Tibial artery (tissue), 4 donors: ENCODE results near the gene ERBB3.

Source experiments
- DNase-seq, 2 donors: peaks; one replicate each; pipeline ENCODE4 v3.0.0-alpha.2; 2019
- H3K27ac ChIP-seq, 2 donors: fragments of 200-600 bp; sonication (generic) in 1 of 2; 1 replicate in 1 of 2; 2 replicates in 1 of 2; pipeline ENCODE4 v1.5.1; 2018 to 2019; ENCODE audit warnings: mild to moderate bottlenecking in 1 of 2
- H3K27me3 ChIP-seq, 2 donors: fragments of 200-600 bp; sonication (generic) in 1 of 2; one replicate each; pipeline versions ENCODE4 v1.5.1 to v1.6.0; 2016 to 2019
- H3K36me3 ChIP-seq, 3 donors: fragments of 200-600 bp; sonication (generic) in 2 of 3; one replicate each; pipeline ENCODE4 v1.5.1; 2016 to 2019; ENCODE audit warnings: mild to moderate bottlenecking in 2 of 3
- H3K4me1 ChIP-seq, 4 donors: fragments of 200-600 bp; sonication (generic) in 2 of 4; 1 replicate in 3 of 4; 2 replicates in 1 of 4; pipeline ENCODE4 v1.5.1; 2016 to 2019
- H3K4me3 ChIP-seq, 2 donors: fragments of 200-600 bp; sonication (generic) in 1 of 2; 1 replicate in 1 of 2; 2 replicates in 1 of 2; pipeline ENCODE4 v1.5.1; 2018 to 2019; ENCODE audit warnings: mild to moderate bottlenecking in 2 of 2
- H3K9me3 ChIP-seq, 3 donors: fragments of 200-600 bp; sonication (generic) in 1 of 3; one replicate each; pipeline ENCODE4 v1.5.1; 2016 to 2019
- intact Hi-C: fragments of 100-400 bp; cut with DNase I; formaldehyde crosslinking; loops from one replicate; pipeline ENCODE4 v1.15.0; 2023; ENCODE audit warnings: low total_unique reads
- TF ChIP-seq, protein P1 (sequence below), 2 experiments: fragments of 200-600 bp in 1 of 2; fragments of 450-650 bp in 1 of 2; IDR thresholded peaks; one replicate each; pipeline ENCODE4 v1.5.1; 2017 to 2019; ENCODE audit warnings: antibody characterized with exemption in 2 of 2, mild to moderate bottlenecking in 1 of 2, moderate library complexity in 1 of 2

Gene ERBB3

DNA sequence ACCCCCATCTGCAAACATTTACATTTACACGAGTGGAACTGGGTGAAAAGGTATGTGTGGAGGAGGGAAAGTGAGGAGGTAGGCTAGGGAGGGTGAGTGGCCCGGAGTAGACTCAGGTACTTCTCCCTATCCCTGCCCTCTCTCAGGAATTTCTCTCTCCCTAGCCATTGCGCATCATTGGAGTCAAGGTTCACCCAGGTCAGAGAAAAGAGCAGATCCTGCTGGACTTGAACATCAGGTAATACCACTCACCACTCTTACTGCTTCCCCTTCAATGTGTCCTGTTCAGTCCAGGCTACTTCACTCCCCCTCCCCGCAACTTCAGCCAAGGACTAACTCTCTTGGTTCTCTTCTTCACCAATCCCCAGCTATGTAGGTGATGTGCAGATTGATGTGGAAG is 50.9 kb downstream of the ERBB3 start:
- peaks cover 46 to 57% (median 53%) of the 10 kb centered on the region in 3 donors for H3K36me3 ChIP-seq
- H3K4me1 ChIP-seq = peaks cover 9 to 32% (median 24%) of the 10 kb centered on the region in 4 donors
- intact Hi-C loops = loop anchor here (5.0 kb wide), 1 partner anchor 131 kb away; no protein-coding TSS in a partner anchor
- TF ChIP-seq, protein P1, sequence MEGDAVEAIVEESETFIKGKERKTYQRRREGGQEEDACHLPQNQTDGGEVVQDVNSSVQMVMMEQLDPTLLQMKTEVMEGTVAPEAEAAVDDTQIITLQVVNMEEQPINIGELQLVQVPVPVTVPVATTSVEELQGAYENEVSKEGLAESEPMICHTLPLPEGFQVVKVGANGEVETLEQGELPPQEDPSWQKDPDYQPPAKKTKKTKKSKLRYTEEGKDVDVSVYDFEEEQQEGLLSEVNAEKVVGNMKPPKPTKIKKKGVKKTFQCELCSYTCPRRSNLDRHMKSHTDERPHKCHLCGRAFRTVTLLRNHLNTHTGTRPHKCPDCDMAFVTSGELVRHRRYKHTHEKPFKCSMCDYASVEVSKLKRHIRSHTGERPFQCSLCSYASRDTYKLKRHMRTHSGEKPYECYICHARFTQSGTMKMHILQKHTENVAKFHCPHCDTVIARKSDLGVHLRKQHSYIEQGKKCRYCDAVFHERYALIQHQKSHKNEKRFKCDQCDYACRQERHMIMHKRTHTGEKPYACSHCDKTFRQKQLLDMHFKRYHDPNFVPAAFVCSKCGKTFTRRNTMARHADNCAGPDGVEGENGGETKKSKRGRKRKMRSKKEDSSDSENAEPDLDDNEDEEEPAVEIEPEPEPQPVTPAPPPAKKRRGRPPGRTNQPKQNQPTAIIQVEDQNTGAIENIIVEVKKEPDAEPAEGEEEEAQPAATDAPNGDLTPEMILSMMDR (IDR thresholded peaks at IDR 0.05) = no peak
- H3K4me3 ChIP-seq = no peak overlapping the region
- H3K27ac ChIP-seq = peak overlapping the region; percentile 95 to 99
- no peak for DNase-seq
- H3K9me3 ChIP-seq = no peaks in the 10 kb centered on the region
- H3K27me3 ChIP-seq = no peaks in the 10 kb centered on the region

DNA sequence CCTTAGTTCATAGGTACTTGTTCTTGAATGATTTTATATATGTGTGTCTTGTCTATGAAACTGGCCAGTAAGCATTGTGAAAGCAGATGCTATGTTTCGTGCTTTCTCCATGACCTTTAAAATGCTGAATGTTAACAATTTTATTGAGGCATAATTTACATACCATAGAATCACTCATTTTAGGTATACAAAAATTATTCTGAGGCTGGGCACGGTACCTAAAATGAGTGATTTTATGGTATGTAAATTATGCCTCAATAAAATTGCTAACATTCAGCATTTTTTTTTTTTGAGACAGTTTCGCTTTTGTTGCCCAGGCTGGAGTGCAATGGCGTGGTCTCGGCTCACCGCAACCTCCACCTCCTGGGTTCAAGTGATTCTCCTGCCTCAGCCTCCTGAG is 54.9 kb downstream of the ERBB3 start:
- Histone ChIP-seq H3K4me3 (no peak overlapping the region), H3K9me3 (no peaks in the 10 kb centered on the region), H3K36me3 (peaks cover 84 to 98% (median 91%) of the 10 kb centered on the region in 3 donors), H3K4me1 (peaks cover under 1 to 9% (median 5%) of the 10 kb centered on the region in 4 donors), H3K27ac (no peak overlapping the region), H3K27me3 (no peaks in the 10 kb centered on the region)
- no peak for DNase-seq
- intact Hi-C loops = loop anchor here (5.0 kb wide), 1 partner anchor 127 kb away; no protein-coding TSS in a partner anchor
- TF ChIP-seq, protein P1 (IDR thresholded peaks at IDR 0.05) = no peak

DNA sequence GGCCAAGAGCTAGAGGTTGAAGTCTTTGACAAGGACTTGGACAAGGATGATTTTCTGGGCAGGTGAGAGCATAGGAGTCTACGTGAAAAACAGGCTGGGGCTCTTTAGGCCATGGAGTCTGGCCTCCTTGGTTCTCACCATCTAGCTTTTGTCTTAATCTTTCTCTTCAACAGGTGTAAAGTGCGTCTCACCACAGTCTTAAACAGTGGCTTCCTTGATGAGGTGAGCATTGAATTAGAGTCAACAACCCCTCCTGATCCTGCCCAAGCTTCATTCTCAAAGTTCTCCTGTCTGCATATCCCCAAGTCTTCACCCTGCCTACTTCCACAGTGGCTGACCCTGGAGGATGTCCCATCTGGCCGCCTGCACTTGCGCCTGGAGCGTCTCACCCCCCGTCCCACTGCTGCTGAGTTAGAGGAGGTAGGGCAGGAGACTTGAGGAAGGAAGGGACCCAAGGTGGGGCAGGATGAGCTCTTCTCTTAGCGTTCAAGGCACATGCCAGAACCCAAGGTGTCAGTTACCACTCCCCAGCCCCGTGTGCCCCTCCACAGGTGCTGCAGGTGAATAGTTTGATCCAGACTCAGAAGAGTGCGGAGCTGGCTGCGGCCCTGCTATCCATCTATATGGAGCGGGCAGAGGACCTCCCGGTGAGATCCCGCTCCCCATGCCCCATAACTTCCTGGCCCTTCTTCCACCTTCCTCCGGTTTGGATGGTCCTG is 58.0 kb downstream of the ERBB3 start:
- intact Hi-C loops = no loop called here
- H3K27me3 ChIP-seq = no peaks in the 10 kb centered on the region
- H3K36me3 ChIP-seq = peaks cover 89 to 100% (median 95%) of the 10 kb centered on the region in 3 donors
- H3K4me1 ChIP-seq = no peaks in the 10 kb centered on the region
- H3K27ac ChIP-seq = no peak overlapping the region
- no peaks in the 10 kb centered on the region for H3K9me3 ChIP-seq
- H3K4me3 ChIP-seq = no peak overlapping the region
- DNase-seq = no peak
- TF ChIP-seq, protein P1 (IDR thresholded peaks at IDR 0.05) = no peak

DNA sequence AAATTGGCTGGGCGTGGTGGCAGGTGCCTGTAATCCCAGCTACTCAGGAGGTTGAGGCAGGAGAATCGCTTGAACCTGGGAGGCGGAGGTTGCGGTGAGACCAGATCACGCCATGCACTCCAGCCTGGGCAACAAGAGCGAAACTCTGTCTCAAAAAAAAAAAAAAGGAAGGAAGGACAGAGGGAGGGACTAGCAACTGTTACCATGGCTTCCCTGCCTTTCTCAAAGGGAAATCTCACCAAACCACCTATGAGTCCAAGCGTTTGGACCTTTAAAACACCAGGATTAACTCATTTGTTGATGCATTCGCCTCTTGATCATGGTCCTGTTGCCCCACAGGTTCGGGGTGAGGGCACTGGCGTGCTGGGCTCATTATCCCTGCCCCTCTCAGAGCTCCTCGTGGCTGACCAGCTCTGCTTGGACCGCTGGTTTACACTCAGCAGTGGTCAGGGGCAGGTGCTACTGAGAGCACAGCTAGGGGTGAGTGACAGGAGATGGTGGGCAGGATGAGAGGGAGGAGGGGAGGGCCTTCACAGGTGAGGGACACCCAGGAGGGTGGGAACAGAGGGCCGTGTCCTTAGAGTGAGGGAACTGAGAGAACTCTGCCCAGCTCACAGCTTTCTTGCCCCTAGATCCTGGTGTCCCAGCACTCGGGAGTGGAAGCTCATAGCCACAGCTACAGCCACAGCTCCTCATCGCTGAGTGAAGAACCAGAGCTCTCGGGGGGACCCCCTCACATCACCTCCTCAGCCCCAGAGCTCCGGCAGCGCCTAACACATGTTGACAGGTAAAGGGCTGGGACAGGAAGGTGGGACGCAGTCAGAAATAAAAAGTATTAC is 62.2 kb downstream of the ERBB3 start:
- TF ChIP-seq, protein P1 (IDR thresholded peaks at IDR 0.05) = no peak
- Histone ChIP-seq H3K4me1 (peaks cover 0 to 12% (median 7%) of the 10 kb centered on the region in 4 donors), H3K27ac (no peak overlapping the region), H3K9me3 (no peaks in the 10 kb centered on the region), H3K27me3 (no peaks in the 10 kb centered on the region), H3K36me3 (peaks cover 74 to 82% (median 82%) of the 10 kb centered on the region in 3 donors), H3K4me3 (no peak overlapping the region)
- DNase-seq = no peak
- intact Hi-C loops = no loop called here

DNA sequence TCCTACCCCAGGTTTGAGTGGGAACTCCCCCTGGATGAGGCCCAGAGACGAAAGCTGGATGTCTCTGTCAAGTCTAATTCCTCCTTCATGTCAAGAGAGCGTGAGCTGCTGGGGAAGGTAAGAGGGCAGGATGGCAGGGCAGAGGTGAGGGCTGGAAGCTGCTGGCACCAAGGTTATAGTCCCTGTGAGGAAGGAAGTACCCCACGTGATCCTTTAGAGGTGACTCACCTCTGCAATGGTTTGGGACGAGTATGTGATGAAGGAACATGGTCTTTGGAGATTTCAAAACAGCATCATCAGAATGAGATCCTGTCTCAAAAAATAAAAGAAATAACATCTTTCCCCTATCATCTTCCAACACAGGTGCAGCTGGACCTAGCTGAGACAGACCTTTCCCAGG is 63.3 kb downstream of the ERBB3 start:
- Histone ChIP-seq H3K27ac (no peak overlapping the region), H3K4me1 (peaks cover 0 to 13% (median 8%) of the 10 kb centered on the region in 4 donors), H3K27me3 (no peaks in the 10 kb centered on the region), H3K4me3 (no peak overlapping the region), H3K36me3 (peaks cover 63 to 71% (median 71%) of the 10 kb centered on the region in 3 donors), H3K9me3 (no peaks in the 10 kb centered on the region)
- TF ChIP-seq, protein P1 (IDR thresholded peaks at IDR 0.05) = no peak
- no peak for DNase-seq
- intact Hi-C loops = no loop called here
